ENCODE data around the gene PTP4A2. TPM values are rescaled to one million over a fixed set of nuclear protein-coding genes. Genes with fewer than 3 reads are reported as not detected.
"Not testable (repeated sequence)": the region's sequence is repeated elsewhere in the genome, so short reads cannot be mapped to it uniquely, and the experiment has no call there.

Gene PTP4A2
- polyA plus RNA-seq, 1 experiment: 239 TPM

DNA sequence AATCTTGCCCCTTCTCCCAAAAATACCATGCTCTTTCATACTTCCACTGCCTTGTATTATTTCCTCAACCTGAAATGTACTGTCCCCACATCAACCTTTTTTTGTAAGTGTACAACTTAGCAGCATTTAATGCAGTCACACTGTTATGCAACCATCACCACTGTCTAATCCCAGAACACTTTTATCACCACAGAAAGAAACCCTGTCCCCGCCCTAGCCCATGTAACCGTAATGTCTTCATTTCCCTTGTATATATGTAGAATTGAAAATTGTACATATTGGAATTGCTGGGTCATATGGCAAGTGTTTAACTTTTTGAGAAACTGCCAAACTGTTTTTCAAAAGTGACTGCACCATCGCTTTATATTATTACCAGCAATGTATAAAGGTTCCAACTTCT lies 37.4 kb downstream of the PTP4A2 start:
- POLR2A ChIA-PET: no interaction called here
- Histone ChIP-seq H3K4me3 (ENCODE audit: low read depth, low read length) (no peak overlapping the region), H3K27me3 (ENCODE audit: control insufficient read depth, insufficient read depth, low read length) (no peaks in the 10 kb centered on the region), H3K36me3 (ENCODE audit: control insufficient read depth, insufficient read depth, low read length) (no peaks in the 10 kb centered on the region)
- no peak for TF ChIP-seq CTCF (IDR thresholded peaks at IDR 0.05; ENCODE audit: insufficient read depth, low read depth, low read length)
- CTCF ChIA-PET: interaction anchor here (0.6 kb wide), 1 partner anchor 11 kb away, joined by 3 read pairs; no protein-coding TSS in a partner anchor
- no peak for DNase-seq (ENCODE audit: low read depth)

- no peak for DNase-seq (ENCODE audit: low read depth)
- H3K36me3 ChIP-seq (ENCODE audit: control insufficient read depth, insufficient read depth, low read length): no peaks in the 10 kb centered on the region
- ChIA-PET CTCF (interaction anchor here (1.0 kb wide), 1 partner anchor 9 kb away, joined by 3 read pairs; no protein-coding TSS in a partner anchor), POLR2A (no interaction called here)
- no peaks in the 10 kb centered on the region for H3K27me3 ChIP-seq (ENCODE audit: control insufficient read depth, insufficient read depth, low read length)
- no peak for TF ChIP-seq CTCF (IDR thresholded peaks at IDR 0.05; ENCODE audit: insufficient read depth, low read depth, low read length)
- H3K4me3 ChIP-seq (ENCODE audit: low read depth, low read length): no peak overlapping the region
Observed at GRCh38 chr1:31897526-31898100, 40.6 kb downstream of the PTP4A2 start.

DNA sequence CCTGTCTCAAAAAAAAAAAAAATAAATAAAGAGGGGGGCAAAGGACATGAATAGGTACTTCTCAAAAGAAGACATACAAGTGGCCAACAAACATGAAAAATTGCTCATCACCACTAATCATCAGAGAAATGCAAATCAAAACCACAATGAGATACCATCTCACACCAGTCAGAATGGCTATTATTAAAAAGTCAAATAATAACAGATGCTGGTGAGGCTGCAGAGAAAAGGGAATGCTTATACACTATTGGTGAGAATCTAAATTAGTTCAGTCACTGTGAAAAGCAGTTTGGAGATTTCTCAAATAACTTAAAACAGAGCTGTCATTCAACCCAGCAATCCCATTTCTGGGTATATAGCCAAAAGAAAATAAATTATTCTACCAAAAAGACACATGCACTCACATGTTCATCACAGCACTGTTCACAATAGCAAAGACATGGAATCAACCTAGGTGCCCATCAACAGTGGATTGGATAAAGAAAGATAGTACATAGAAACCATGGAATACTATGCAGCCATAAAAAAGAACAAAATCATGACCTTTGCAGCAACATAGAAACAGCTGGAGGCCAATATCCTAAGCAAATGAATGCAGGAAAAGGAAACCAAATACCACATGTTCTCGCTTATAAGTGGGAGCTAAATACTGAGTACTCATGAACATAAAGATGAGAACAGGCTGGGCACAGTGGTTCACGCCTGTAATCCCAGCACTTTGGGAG lies 42.5 kb downstream of the PTP4A2 start:
- not testable (repeated sequence) for H3K36me3 ChIP-seq (ENCODE audit: control insufficient read depth, insufficient read depth, low read length); H3K4me3 ChIP-seq (ENCODE audit: low read depth, low read length); DNase-seq (ENCODE audit: low read depth); H3K27me3 ChIP-seq (ENCODE audit: control insufficient read depth, insufficient read depth, low read length)
- CTCF ChIA-PET: interaction anchor here (1.1 kb wide), 1 partner anchor 12 kb away, joined by 3 read pairs; no protein-coding TSS in a partner anchor
- POLR2A ChIA-PET: interaction anchor here (0.5 kb wide), 1 partner anchor 18 kb away, joined by 9 read pairs; no protein-coding TSS in a partner anchor

DNA sequence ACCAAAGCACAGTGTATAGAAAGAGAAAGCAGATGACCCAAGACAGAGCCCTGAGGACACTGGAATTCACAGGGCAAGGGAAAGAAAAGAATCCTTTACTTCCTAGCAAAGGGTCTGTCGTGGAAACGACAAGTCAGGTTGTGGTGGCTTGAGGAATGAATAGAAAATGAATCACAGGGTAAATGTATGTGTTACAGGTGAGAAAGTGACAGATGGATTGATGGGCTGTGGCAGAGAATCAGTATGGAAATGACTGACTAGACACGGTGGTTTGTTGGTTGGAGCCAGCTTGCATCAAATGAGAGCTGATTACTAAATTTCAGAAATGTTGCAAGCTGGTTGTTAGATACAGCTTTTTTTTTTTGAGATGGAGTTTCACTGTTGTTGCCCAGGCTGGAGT lies 46.9 kb downstream of the PTP4A2 start:
- no peak for DNase-seq (ENCODE audit: low read depth)
- POLR2A ChIA-PET: interaction anchor here (0.5 kb wide), 1 partner anchor 11 kb away, joined by 4 read pairs; no protein-coding TSS in a partner anchor
- Histone ChIP-seq H3K27me3 (ENCODE audit: control insufficient read depth, insufficient read depth, low read length) (no peaks in the 10 kb centered on the region), H3K36me3 (ENCODE audit: control insufficient read depth, insufficient read depth, low read length) (no peaks in the 10 kb centered on the region), H3K4me3 (ENCODE audit: low read depth, low read length) (no peak overlapping the region)
- CTCF ChIA-PET: interaction anchor here (1.0 to 2.0 kb wide), 2 partner anchors 10 to 73 kb away, joined by 4 to 6 read pairs; no protein-coding TSS in a partner anchor
- TF ChIP-seq CTCF (IDR thresholded peaks at IDR 0.05; ENCODE audit: insufficient read depth, low read depth, low read length): no peak

GRCh38 chr1:31888291-31888690 lies 49.9 kb downstream of the PTP4A2 start:
- Histone ChIP-seq H3K27me3 (ENCODE audit: control insufficient read depth, insufficient read depth, low read length) (no peaks in the 10 kb centered on the region), H3K4me3 (ENCODE audit: low read depth, low read length) (no peak overlapping the region), H3K36me3 (ENCODE audit: control insufficient read depth, insufficient read depth, low read length) (no peaks in the 10 kb centered on the region)
- ChIA-PET CTCF (no interaction called here), POLR2A (no interaction called here)
- DNase-seq (ENCODE audit: low read depth): no peak
- TF ChIP-seq CTCF (IDR thresholded peaks at IDR 0.05; ENCODE audit: insufficient read depth, low read depth, low read length): no peak
